WTC11 (cell line): ENCODE results near the gene CTSE. TPM values are rescaled to one million over a fixed set of nuclear protein-coding genes. Genes with fewer than 3 reads are reported as not detected.

Experiments
- ATAC-seq: fragments of 200-7000 bp; cut with Tn5 transposase; 2 replicates; pipeline ENCODE4 v1.10.0; 2021; ENCODE audit warnings: mild to moderate bottlenecking, moderate library complexity
- CTCF ChIA-PET: fragments of 300-600 bp; sonication (Branson Sonifier 250); formaldehyde crosslinking; loops from one replicate; lab custom pipeline; 2021; ENCODE audit warnings: antibody characterized with exemption; lab: Charles Lee
- POLR2A ChIA-PET: fragments of 350-600 bp; sonication (Branson Sonifier 250); formaldehyde crosslinking; loops from one replicate; lab custom pipeline; 2021; ENCODE audit warnings: antibody characterized with exemption; lab: Charles Lee
- DNase-seq: peaks from one replicate; pipeline ENCODE4 v3.0.0; 2021; ENCODE audit warnings: low spot score
- H3K27ac Mint-ChIP-seq: 2 replicates; pipeline ENCODE4 v1.8.0; 2021; ENCODE audit warnings: mixed read lengths
- H3K27me3 Mint-ChIP-seq: 2 replicates; pipeline ENCODE4 v1.8.0; 2021; ENCODE audit warnings: low read depth, mild to moderate bottlenecking, moderate library complexity, mixed read lengths
- H3K36me3 Mint-ChIP-seq: 2 replicates; pipeline ENCODE4 v1.8.0; 2021; ENCODE audit warnings: mixed read lengths
- H3K4me1 Mint-ChIP-seq: 2 replicates; pipeline ENCODE4 v1.8.0; 2022; ENCODE audit warnings: mixed read lengths
- H3K4me3 Mint-ChIP-seq: 2 replicates; pipeline ENCODE4 v1.8.0; 2021; ENCODE audit warnings: mild to moderate bottlenecking, moderate library complexity, mixed read lengths
- H3K9me3 Mint-ChIP-seq: 2 replicates; pipeline ENCODE4 v1.8.0; 2021; ENCODE audit warnings: mixed read lengths
- ATF1 ChIP-seq: sonication (generic); formaldehyde crosslinking; IDR thresholded peaks from 2 replicates; pipeline ENCODE4 v1.8.1; 2023; ENCODE audit warnings: mild to moderate bottlenecking, moderate library complexity, missing genetic modification reagents
- CBFB ChIP-seq: sonication (generic); formaldehyde crosslinking; IDR thresholded peaks from 2 replicates; pipeline ENCODE4 v1.8.1; 2022; ENCODE audit warnings: mild to moderate bottlenecking, low read depth, missing genetic modification reagents
- ELF4 ChIP-seq: sonication (generic); formaldehyde crosslinking; IDR thresholded peaks from 2 replicates; pipeline ENCODE4 v1.8.1; 2022; ENCODE audit warnings: low read depth, mild to moderate bottlenecking, moderate library complexity, missing genetic modification reagents
- ERG ChIP-seq: fragments of 250-450 bp; sonication (Bioruptor Pico); IDR thresholded peaks from 2 replicates; pipeline ENCODE4 v1.8.0; 2021; ENCODE audit warnings: mild to moderate bottlenecking
- GRHL2 ChIP-seq: fragments of 250-450 bp; sonication (Bioruptor Pico); IDR thresholded peaks from 2 replicates; pipeline ENCODE4 v1.8.0; 2022; ENCODE audit warnings: mild to moderate bottlenecking, moderate library complexity; ENCODE audit not compliant: insufficient replicate concordance, severe bottlenecking
- GTF2I ChIP-seq: fragments of 250-450 bp; sonication (Bioruptor Pico); conservative IDR thresholded peaks from 2 replicates; pipeline ENCODE4 v1.4.0; 2021; ENCODE audit warnings: mild to moderate bottlenecking
- HMGA2 ChIP-seq: fragments of 250-450 bp; sonication (Bioruptor Pico); IDR thresholded peaks from 2 replicates; pipeline ENCODE4 v1.4.0; 2021; ENCODE audit warnings: mild to moderate bottlenecking, moderate library complexity
- OVOL2 ChIP-seq: fragments of 250-450 bp; sonication (Bioruptor Pico); IDR thresholded peaks from 2 replicates; pipeline ENCODE4 v1.9.0; 2021; ENCODE audit warnings: mild to moderate bottlenecking, borderline replicate concordance
- SMAD4 ChIP-seq: sonication (generic); formaldehyde crosslinking; IDR thresholded peaks from 2 replicates; pipeline ENCODE4 v1.8.0; 2022; ENCODE audit warnings: mild to moderate bottlenecking, missing genetic modification reagents
- TEAD1 ChIP-seq: sonication (generic); formaldehyde crosslinking; IDR thresholded peaks from 2 replicates; pipeline ENCODE4 v1.8.0; 2022; ENCODE audit warnings: mild to moderate bottlenecking, missing genetic modification reagents
- ZNF121 ChIP-seq: sonication (generic); formaldehyde crosslinking; IDR thresholded peaks from 2 replicates; pipeline ENCODE4 v1.8.0; 2023; ENCODE audit warnings: missing genetic modification reagents
- ZNF219 ChIP-seq: sonication (generic); formaldehyde crosslinking; IDR thresholded peaks from 2 replicates; pipeline ENCODE4 v1.8.0; 2023; ENCODE audit warnings: missing genetic modification reagents, mild to moderate bottlenecking, borderline replicate concordance
- ZNF263 ChIP-seq: sonication (generic); formaldehyde crosslinking; IDR thresholded peaks from 2 replicates; pipeline ENCODE4 v1.8.1; 2022; ENCODE audit warnings: low read depth, mild to moderate bottlenecking, moderate library complexity, missing genetic modification reagents
- ZNF396 ChIP-seq: fragments of 250-450 bp; sonication (Bioruptor Pico); IDR thresholded peaks from 2 replicates; pipeline ENCODE4 v1.8.0; 2021; ENCODE audit warnings: mild to moderate bottlenecking, moderate library complexity, borderline replicate concordance
- ZNF425 ChIP-seq: fragments of 250-450 bp; sonication (Bioruptor Pico); conservative IDR thresholded peaks from 2 replicates; pipeline ENCODE4 v1.9.0; 2021; ENCODE audit warnings: mild to moderate bottlenecking
- total RNA-seq: library from RNA; stranded (reverse); gene quantifications from 3 replicates; pipeline ENCODE4 v1.2.3, GENCODE V29; 2021
- TF ChIP-seq, protein P1 (sequence below): fragments of 250-450 bp; sonication (Bioruptor Pico); IDR thresholded peaks from 2 replicates; pipeline ENCODE4 v1.9.0; 2021; ENCODE audit warnings: mild to moderate bottlenecking, borderline replicate concordance
- TF ChIP-seq, protein P2 (sequence below): sonication (generic); formaldehyde crosslinking; IDR thresholded peaks from 2 replicates; pipeline ENCODE4 v1.8.1; 2022; ENCODE audit warnings: mild to moderate bottlenecking, missing genetic modification reagents, moderate library complexity, borderline replicate concordance
- TF ChIP-seq, protein P3 (sequence below): sonication (generic); formaldehyde crosslinking; IDR thresholded peaks from 2 replicates; pipeline ENCODE4 v1.8.0; 2022; ENCODE audit warnings: mild to moderate bottlenecking, missing genetic modification reagents

The CTSE gene
- total RNA-seq, 1 experiment from 2014 or later: 0.17 TPM

DNA sequence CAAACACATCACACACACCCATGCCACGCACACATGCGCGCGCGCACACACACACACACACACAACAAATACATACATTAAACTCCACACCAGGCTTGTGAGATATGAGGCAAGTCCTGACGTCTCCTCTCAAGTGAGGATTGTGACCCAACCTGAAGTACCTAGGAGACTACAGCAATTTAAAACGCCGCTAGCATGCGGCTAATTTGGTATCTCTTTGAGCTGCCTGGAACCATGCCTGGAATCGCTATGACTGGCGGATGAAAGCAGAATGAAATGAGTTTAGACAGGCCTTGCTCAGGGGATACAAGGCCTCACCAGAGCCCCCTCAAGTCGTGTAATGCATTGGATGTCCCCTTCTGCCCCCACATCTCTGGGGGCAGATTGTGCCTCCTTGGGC, 18.9 kb downstream of the CTSE start (continued):
- TF ChIP-seq, protein P1, sequence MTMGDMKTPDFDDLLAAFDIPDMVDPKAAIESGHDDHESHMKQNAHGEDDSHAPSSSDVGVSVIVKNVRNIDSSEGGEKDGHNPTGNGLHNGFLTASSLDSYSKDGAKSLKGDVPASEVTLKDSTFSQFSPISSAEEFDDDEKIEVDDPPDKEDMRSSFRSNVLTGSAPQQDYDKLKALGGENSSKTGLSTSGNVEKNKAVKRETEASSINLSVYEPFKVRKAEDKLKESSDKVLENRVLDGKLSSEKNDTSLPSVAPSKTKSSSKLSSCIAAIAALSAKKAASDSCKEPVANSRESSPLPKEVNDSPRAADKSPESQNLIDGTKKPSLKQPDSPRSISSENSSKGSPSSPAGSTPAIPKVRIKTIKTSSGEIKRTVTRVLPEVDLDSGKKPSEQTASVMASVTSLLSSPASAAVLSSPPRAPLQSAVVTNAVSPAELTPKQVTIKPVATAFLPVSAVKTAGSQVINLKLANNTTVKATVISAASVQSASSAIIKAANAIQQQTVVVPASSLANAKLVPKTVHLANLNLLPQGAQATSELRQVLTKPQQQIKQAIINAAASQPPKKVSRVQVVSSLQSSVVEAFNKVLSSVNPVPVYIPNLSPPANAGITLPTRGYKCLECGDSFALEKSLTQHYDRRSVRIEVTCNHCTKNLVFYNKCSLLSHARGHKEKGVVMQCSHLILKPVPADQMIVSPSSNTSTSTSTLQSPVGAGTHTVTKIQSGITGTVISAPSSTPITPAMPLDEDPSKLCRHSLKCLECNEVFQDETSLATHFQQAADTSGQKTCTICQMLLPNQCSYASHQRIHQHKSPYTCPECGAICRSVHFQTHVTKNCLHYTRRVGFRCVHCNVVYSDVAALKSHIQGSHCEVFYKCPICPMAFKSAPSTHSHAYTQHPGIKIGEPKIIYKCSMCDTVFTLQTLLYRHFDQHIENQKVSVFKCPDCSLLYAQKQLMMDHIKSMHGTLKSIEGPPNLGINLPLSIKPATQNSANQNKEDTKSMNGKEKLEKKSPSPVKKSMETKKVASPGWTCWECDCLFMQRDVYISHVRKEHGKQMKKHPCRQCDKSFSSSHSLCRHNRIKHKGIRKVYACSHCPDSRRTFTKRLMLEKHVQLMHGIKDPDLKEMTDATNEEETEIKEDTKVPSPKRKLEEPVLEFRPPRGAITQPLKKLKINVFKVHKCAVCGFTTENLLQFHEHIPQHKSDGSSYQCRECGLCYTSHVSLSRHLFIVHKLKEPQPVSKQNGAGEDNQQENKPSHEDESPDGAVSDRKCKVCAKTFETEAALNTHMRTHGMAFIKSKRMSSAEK (CRISPR knock-in tag): no peak
- TF ChIP-seq ZNF396 (CRISPR knock-in tag): no peak
- TF ChIP-seq ZNF121 (CRISPR knock-in tag): no peak
- TF ChIP-seq, protein P2, sequence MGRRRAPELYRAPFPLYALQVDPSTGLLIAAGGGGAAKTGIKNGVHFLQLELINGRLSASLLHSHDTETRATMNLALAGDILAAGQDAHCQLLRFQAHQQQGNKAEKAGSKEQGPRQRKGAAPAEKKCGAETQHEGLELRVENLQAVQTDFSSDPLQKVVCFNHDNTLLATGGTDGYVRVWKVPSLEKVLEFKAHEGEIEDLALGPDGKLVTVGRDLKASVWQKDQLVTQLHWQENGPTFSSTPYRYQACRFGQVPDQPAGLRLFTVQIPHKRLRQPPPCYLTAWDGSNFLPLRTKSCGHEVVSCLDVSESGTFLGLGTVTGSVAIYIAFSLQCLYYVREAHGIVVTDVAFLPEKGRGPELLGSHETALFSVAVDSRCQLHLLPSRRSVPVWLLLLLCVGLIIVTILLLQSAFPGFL (CRISPR knock-in tag): no peak
- no peak for TF ChIP-seq ATF1

DNA sequence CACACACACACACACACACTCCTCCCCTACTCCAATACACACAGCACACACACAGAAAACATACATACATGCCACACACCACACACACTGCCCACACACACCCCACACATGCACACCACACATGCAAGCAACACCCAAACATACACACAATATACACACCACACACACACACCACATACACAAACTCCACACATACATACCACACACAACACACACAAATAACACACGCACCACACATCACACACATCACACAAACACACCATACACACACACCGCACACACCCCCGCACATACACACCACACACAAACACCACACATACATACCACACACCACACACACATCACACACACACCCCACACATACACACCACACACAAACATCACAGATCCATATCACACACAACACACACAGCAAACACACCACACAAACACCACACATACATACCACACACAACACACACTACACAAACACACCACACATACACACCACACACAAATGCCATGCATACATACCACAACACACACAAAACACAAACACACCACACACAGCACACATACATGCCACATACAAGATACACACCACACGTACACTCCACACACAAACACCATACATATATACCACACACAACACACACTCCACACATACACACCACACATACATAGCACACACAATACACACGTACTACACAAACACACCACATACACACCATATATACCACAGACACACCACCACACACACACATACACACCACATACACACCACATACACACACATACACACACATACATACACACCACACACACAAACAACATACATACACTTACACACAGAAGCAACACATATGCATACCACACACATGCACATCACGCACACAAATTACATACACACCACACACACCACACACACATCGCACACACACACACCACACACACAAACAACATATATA, 19.6 kb downstream of the CTSE start:
- ATAC-seq: no peak
- peaks cover 7% of the 10 kb centered on the region; the same call in 1 of the 2 replicates for H3K9me3 Mint-ChIP-seq
- H3K36me3 Mint-ChIP-seq: no peaks in the 10 kb centered on the region
- ChIA-PET POLR2A (no interaction called here), CTCF (interaction anchor here (1.3 to 1.4 kb wide), 2 partner anchors 20 to 27 kb away, joined by 6 to 13 read pairs; no protein-coding TSS in a partner anchor)
- DNase-seq: no peak
- TF ChIP-seq ERG (CRISPR knock-in tag): no peak
- no peak for TF ChIP-seq GTF2I (CRISPR knock-in tag)
- TF ChIP-seq ZNF219 (CRISPR knock-in tag): no peak
- H3K4me3 Mint-ChIP-seq: no peak overlapping the region
- H3K4me1 Mint-ChIP-seq: no peaks in the 10 kb centered on the region
- H3K27ac Mint-ChIP-seq: no peak overlapping the region
- H3K27me3 Mint-ChIP-seq: peaks cover 14% of the 10 kb centered on the region

GRCh38 chr1:206002871-206003801, 20.6 kb downstream of the CTSE start, which contains the start of gene RAB7B:
Gene RAB7B (minus strand): TSS chr1:206003395. CDS start chr1:205994135, 9,260 bp downstream.
- ATAC-seq: no peak
- TF ChIP-seq, protein P3, sequence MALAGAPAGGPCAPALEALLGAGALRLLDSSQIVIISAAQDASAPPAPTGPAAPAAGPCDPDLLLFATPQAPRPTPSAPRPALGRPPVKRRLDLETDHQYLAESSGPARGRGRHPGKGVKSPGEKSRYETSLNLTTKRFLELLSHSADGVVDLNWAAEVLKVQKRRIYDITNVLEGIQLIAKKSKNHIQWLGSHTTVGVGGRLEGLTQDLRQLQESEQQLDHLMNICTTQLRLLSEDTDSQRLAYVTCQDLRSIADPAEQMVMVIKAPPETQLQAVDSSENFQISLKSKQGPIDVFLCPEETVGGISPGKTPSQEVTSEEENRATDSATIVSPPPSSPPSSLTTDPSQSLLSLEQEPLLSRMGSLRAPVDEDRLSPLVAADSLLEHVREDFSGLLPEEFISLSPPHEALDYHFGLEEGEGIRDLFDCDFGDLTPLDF (CRISPR knock-in tag): no peak
- TF ChIP-seq, protein P2 (CRISPR knock-in tag): no peak
- TF ChIP-seq ELF4 (CRISPR knock-in tag) (no peak), ZNF121 (CRISPR knock-in tag) (no peak), CBFB (CRISPR knock-in tag) (no peak), TEAD1 (no peak), ZNF425 (CRISPR knock-in tag) (no peak), SMAD4 (CRISPR knock-in tag) (no peak), OVOL2 (CRISPR knock-in tag) (no peak), GRHL2 (no peak), ZNF263 (CRISPR knock-in tag) (no peak), HMGA2 (no peak)

More at GRCh38 chr1:206002871-206003801, 20.6 kb downstream of the CTSE start, which contains the start of gene RAB7B:
- Mint-ChIP-seq H3K27ac (no peak within 1 kb of the TSS), H3K4me1 (peaks cover 5% of the 10 kb centered on the region), H3K9me3 (peaks cover 7% of the 10 kb centered on the region; the same call in 1 of the 2 replicates), H3K27me3 (peaks cover 22% of the 10 kb centered on the region), H3K36me3 (no peaks in the 10 kb centered on the region), H3K4me3 (no peak within 1 kb of the TSS)
- no peak for DNase-seq
- ChIA-PET POLR2A (no interaction called here), CTCF (interaction anchor here (1.3 to 1.4 kb wide), 2 partner anchors 19 to 26 kb away, joined by 6 to 13 read pairs; no protein-coding TSS in a partner anchor)
